ENCODE measurements around the gene DNALI1. TPM values are rescaled to one million over a fixed set of nuclear protein-coding genes. Genes with fewer than 3 reads are reported as not detected.

DNALI1 gene

GRCh38 chr1:37614105-37614504 lies 57.4 kb downstream of the DNALI1 start:
- Histone ChIP-seq H3K18ac (ENCODE audit: low read length) (no peak overlapping the region), H2AK5ac (ENCODE audit: low read length) (no peak overlapping the region), H3K27me3 (ENCODE audit: insufficient read depth, low read length, poor library complexity) (peaks cover 2% of the 10 kb centered on the region), H4K8ac (ENCODE audit: low read depth, low read length) (no peak overlapping the region), H4K5ac (ENCODE audit: low read length) (no peak overlapping the region), H3K56ac (ENCODE audit: low read length) (no peak overlapping the region), H2BK5ac (ENCODE audit: low read length) (no peak overlapping the region), H3K4ac (ENCODE audit: low read depth, low read length) (no peak overlapping the region), H3K79me2 (ENCODE audit: control insufficient read depth, insufficient read depth, low read length) (no peaks in the 10 kb centered on the region), H2BK120ac (ENCODE audit: low read depth, low read length) (no peak overlapping the region), H3K4me2 (ENCODE audit: low read length) (no peak overlapping the region), H3K9ac (ENCODE audit: low read length) (no peak overlapping the region), H3K27ac (ENCODE audit: low read depth, low read length) (no peak overlapping the region), H3K36me3 (ENCODE audit: control insufficient read depth, insufficient read depth, low read length) (no peaks in the 10 kb centered on the region), H3K4me1 (ENCODE audit: control insufficient read depth, low read depth, low read length) (no peaks in the 10 kb centered on the region), H3K4me3 (ENCODE audit: low read length) (no peak overlapping the region), H3K23ac (ENCODE audit: low read length) (no peak overlapping the region), H3K79me1 (ENCODE audit: low read length) (no peaks in the 10 kb centered on the region), H2BK15ac (replicated peaks; ENCODE audit: low read depth) (no peak overlapping the region)
- WGBS (ENCODE audit: extremely low coverage, insufficient coverage, low lambda C conversion rate), result no CpG with 5 or more reads among the region's 5 CpGs
- no peak for DNase-seq

GRCh38 chr1:37616330-37616729 lies 59.6 kb downstream of the DNALI1 start:
- Histone ChIP-seq H3K4me1 (ENCODE audit: control insufficient read depth, low read depth, low read length) (no peaks in the 10 kb centered on the region), H3K79me2 (ENCODE audit: control insufficient read depth, insufficient read depth, low read length) (no peaks in the 10 kb centered on the region), H2AK5ac (ENCODE audit: low read length) (no peak overlapping the region), H3K27ac (ENCODE audit: low read depth, low read length) (no peak overlapping the region), H3K4me3 (ENCODE audit: low read length) (no peak overlapping the region), H2BK5ac (ENCODE audit: low read length) (no peak overlapping the region), H3K27me3 (ENCODE audit: insufficient read depth, low read length, poor library complexity) (no peaks in the 10 kb centered on the region), H2BK120ac (ENCODE audit: low read depth, low read length) (no peak overlapping the region), H3K9ac (ENCODE audit: low read length) (no peak overlapping the region), H3K4me2 (ENCODE audit: low read length) (no peak overlapping the region), H3K36me3 (ENCODE audit: control insufficient read depth, insufficient read depth, low read length) (no peaks in the 10 kb centered on the region), H3K23ac (ENCODE audit: low read length) (no peak overlapping the region), H4K5ac (ENCODE audit: low read length) (no peak overlapping the region), H3K56ac (ENCODE audit: low read length) (no peak overlapping the region), H3K79me1 (ENCODE audit: low read length) (no peaks in the 10 kb centered on the region), H3K4ac (ENCODE audit: low read depth, low read length) (no peak overlapping the region), H3K18ac (ENCODE audit: low read length) (no peak overlapping the region), H4K8ac (ENCODE audit: low read depth, low read length) (no peak overlapping the region), H2BK15ac (replicated peaks; ENCODE audit: low read depth) (no peak overlapping the region)
- no CpG with 5 or more reads among the region's 14 CpGs for WGBS (ENCODE audit: extremely low coverage, insufficient coverage, low lambda C conversion rate)
- DNase-seq, result no peak

Small RNA genes lying within 50 kb of the gene (small RNA-seq; reads per million reads assigned to genes)
- gene AL034379.1 (ENCODE audit: insufficient read depth), result not detected
